Vagina (tissue), 2 donors: ENCODE results near the gene JADE3. TPM values are rescaled to one million over a fixed set of nuclear protein-coding genes. Genes with fewer than 3 reads are reported as not detected.

ENCODE experiments used
- DNase-seq, 2 donors: peaks; one replicate each; pipeline ENCODE4 v3.0.0-alpha.2; 2017; ENCODE audit errors: extremely low spot score in 2 of 2
- H3K27ac ChIP-seq: fragments of 200-600 bp; sonication (generic); one replicate; pipeline ENCODE4 v1.5.1; 2019
- H3K27me3 ChIP-seq: fragments of 200-600 bp; sonication (generic); one replicate; pipeline ENCODE4 v1.5.1; 2019
- H3K36me3 ChIP-seq, 2 donors: fragments of 200-600 bp; sonication (generic); one replicate each; pipeline ENCODE4 v1.5.1; 2017 to 2019
- H3K4me1 ChIP-seq: fragments of 200-600 bp; sonication (generic); one replicate; pipeline ENCODE4 v1.5.1; 2019
- H3K4me3 ChIP-seq, 2 donors: fragments of 200-600 bp; sonication (generic); 1 replicate in 1 of 2; 2 replicates in 1 of 2; pipeline ENCODE4 v1.5.1; 2016 to 2019
- H3K9me3 ChIP-seq: fragments of 200-600 bp; sonication (generic); one replicate; pipeline ENCODE4 v1.5.1; 2019
- CTCF ChIP-seq, 3 experiments: fragments of 450-650 bp in 2 of 3; fragments of 200-600 bp in 1 of 3; sonication (generic) in 1 of 3; IDR thresholded peaks; one replicate each; pipeline ENCODE4 v1.5.1; 2017 to 2019; ENCODE audit warnings: antibody characterized with exemption in 3 of 3, mild to moderate bottlenecking in 2 of 3, moderate library complexity in 2 of 3
- POLR2A ChIP-seq, 2 donors: fragments of 450-650 bp; IDR thresholded peaks; one replicate each; pipeline ENCODE4 v1.6.1; 2017; ENCODE audit warnings: antibody characterized with exemption in 2 of 2, mild to moderate bottlenecking in 2 of 2, moderate library complexity in 2 of 2
- POLR2AphosphoS5 ChIP-seq, 2 donors: sonication (generic); formaldehyde crosslinking; IDR thresholded peaks; one replicate each; pipeline ENCODE4 v1.9.0; 2017; ENCODE audit warnings: antibody characterized with exemption in 2 of 2, mild to moderate bottlenecking in 2 of 2, low read depth in 1 of 2; ENCODE audit not compliant: insufficient read depth in 1 of 2
- intact Hi-C: fragments of 100-400 bp; cut with DNase I; formaldehyde crosslinking; loops from one replicate; pipeline ENCODE4 v1.15.1; 2023
- total RNA-seq: library from RNA; depleted of rRNA; stranded (reverse); fragments of >200 nt; gene quantifications from one replicate; pipeline ENCODE4 v1.2.3, GENCODE V29; 2016

JADE3 gene
- total RNA-seq, 1 donor from 2014 or later = 5.2 TPM

GRCh38 chrX:46903458-46904242 is 8.6 kb upstream of the JADE3 start:
- Histone ChIP-seq H3K27ac (no peak overlapping the region), H3K9me3 (no peaks in the 10 kb centered on the region), H3K4me3 (peak overlapping the region; percentile 18 to 32), H3K4me1 (no peaks in the 10 kb centered on the region), H3K36me3 (no peaks in the 10 kb centered on the region), H3K27me3 (no peaks in the 10 kb centered on the region)
- intact Hi-C loops = no loop called here
- TF ChIP-seq POLR2A (IDR thresholded peaks at IDR 0.05) (no peak), POLR2AphosphoS5 (IDR thresholded peaks at IDR 0.05; ENCODE audit: insufficient read depth in 1 of 2, low read depth in 1 of 2) (peak in 1 of 2 donors; percentile 43), CTCF (IDR thresholded peaks at IDR 0.05) (peak; percentile 25 to 51 (median 40))
- no peak for DNase-seq

GRCh38 chrX:46904626-46905025 is 7.6 kb upstream of the JADE3 start:
- Histone ChIP-seq H3K36me3 (no peaks in the 10 kb centered on the region), H3K4me3 (no peak overlapping the region), H3K27ac (no peak overlapping the region), H3K4me1 (no peaks in the 10 kb centered on the region), H3K9me3 (no peaks in the 10 kb centered on the region), H3K27me3 (no peaks in the 10 kb centered on the region)
- TF ChIP-seq CTCF (IDR thresholded peaks at IDR 0.05) (no peak), POLR2A (IDR thresholded peaks at IDR 0.05) (no peak), POLR2AphosphoS5 (IDR thresholded peaks at IDR 0.05; ENCODE audit: insufficient read depth in 1 of 2, low read depth in 1 of 2) (no peak)
- DNase-seq = no peak
- intact Hi-C loops = no loop called here

- TF ChIP-seq POLR2AphosphoS5 (IDR thresholded peaks at IDR 0.05; ENCODE audit: insufficient read depth in 1 of 2, low read depth in 1 of 2) (no peak), CTCF (IDR thresholded peaks at IDR 0.05) (no peak), POLR2A (IDR thresholded peaks at IDR 0.05) (no peak)
- Histone ChIP-seq H3K9me3 (no peaks in the 10 kb centered on the region), H3K4me1 (no peaks in the 10 kb centered on the region), H3K36me3 (no peaks in the 10 kb centered on the region), H3K27ac (no peak overlapping the region), H3K4me3 (no peak overlapping the region), H3K27me3 (no peaks in the 10 kb centered on the region)
- DNase-seq = no peak
- intact Hi-C loops = no loop called here
Observed at GRCh38 chrX:46910415-46910814, 1.8 kb upstream of the JADE3 start.

- no peaks in the 10 kb centered on the region for H3K27me3 ChIP-seq
- intact Hi-C loops = no loop called here
- TF ChIP-seq POLR2AphosphoS5 (IDR thresholded peaks at IDR 0.05; ENCODE audit: insufficient read depth in 1 of 2, low read depth in 1 of 2) (no peak), CTCF (IDR thresholded peaks at IDR 0.05) (peak in 1 of 3 experiments; percentile 28)
- H3K36me3 ChIP-seq = no peaks in the 10 kb centered on the region
- no peaks in the 10 kb centered on the region for H3K4me1 ChIP-seq
- H3K9me3 ChIP-seq = no peaks in the 10 kb centered on the region
- H3K4me3 ChIP-seq = peak overlapping the region; percentile 53 to 59
- peak overlapping the region; percentile 53 for H3K27ac ChIP-seq
- DNase-seq = no peak
Observed at GRCh38 chrX:46912603-46913491, 626 bp downstream of the JADE3 start.
